ENCODE measurements around the gene TTC23.
A peak's percentile ranks its signal among the peaks of the same experiment; 100 is the strongest.

TTC23 gene

DNA sequence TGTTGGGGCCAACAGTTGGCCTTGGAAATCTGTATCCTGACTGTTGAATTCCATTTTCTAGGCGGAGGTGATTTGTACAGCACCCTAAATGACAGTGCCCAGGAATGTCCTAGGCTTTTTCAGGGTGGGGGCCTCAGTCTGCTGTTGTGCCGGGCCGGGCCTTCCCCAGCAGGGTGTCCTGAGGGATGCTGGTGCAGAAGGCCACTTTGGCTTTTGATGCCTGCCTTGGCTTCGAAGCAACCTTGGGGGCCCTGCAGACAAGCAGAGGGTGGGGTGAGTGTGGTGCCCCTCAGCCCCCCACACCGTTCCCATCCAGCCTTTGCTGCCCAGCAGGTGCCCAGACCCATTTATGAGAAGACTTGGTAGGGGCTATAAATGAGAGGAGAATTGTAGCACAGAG is 111.5 kb downstream of the TTC23 start:
- DNase-seq (ENCODE audit: low read depth) = no peak

- DNase-seq (ENCODE audit: low read depth) = no peak
These were observed 112.3 kb downstream of the TTC23 start for GRCh38 chr15:99137111-99137546.

- no peak for DNase-seq (ENCODE audit: low read depth)
These were observed 114.2 kb downstream of the TTC23 start for GRCh38 chr15:99135194-99135593.

DNA sequence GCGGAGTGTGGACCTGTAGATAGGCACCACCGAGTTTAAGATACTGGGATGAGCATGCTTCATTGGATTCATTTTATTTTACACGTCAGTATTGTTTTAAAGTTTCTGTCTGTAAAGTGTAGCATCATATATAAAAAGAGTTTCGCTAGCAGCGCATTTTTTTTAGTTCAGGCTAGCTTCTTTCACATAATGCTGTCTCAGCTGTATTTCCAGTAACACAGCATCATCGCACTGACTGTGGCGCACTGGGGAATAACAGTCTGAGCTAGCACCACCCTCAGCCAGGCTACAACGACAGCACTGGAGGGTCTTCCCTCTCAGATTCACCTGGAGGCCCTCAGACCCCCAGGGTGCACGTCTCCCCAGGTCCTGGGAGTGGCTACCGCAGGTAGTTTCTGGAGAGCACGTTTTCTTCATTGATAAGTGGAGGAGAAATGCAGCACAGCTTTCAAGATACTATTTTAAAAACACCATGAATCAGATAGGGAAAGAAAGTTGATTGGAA is 115.0 kb downstream of the TTC23 start:
- no peak for DNase-seq (ENCODE audit: low read depth)

- DNase-seq (ENCODE audit: low read depth) = no peak
These were observed 116.6 kb downstream of the TTC23 start for GRCh38 chr15:99132634-99133287.

- DNase-seq (ENCODE audit: low read depth) = no peak
These were observed 117.3 kb downstream of the TTC23 start for GRCh38 chr15:99132122-99132521.

- no peak for DNase-seq (ENCODE audit: low read depth)
These were observed 117.8 kb downstream of the TTC23 start for GRCh38 chr15:99131441-99132023.

- no peak for DNase-seq (ENCODE audit: low read depth)
These were observed 118.5 kb downstream of the TTC23 start for GRCh38 chr15:99130765-99131440.

DNA sequence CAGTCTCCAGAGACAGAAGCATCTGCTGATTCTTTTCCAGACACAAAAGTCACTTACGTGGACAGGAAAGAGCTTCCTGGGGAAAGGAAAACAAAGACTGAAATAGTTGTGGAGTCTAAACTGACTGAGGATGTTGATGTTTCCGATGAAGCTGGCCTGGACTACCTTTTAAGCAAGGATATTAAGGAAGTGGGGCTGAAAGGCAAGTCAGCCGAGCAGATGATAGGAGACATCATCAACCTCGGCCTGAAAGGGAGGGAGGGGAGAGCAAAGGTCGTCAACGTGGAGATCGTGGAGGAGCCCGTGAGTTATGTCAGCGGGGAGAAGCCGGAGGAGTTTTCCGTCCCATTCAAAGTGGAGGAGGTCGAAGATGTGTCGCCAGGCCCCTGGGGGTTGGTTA is 119.1 kb downstream of the TTC23 start:
- no peak for DNase-seq (ENCODE audit: low read depth)

DNA sequence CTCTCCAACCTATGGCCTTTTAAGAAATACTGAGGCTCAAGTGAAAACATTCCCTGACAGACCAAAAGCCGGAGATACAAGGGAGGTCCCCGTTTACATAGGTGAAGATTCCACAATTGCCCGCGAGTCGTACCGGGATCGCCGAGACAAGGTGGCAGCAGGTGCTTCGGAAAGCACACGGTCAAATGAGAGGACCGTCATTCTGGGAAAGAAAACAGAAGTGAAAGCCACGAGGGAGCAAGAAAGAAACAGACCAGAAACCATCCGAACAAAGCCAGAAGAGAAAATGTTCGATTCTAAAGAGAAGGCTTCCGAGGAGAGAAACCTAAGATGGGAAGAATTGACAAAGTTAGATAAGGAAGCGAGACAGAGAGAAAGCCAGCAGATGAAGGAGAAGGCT is 119.7 kb downstream of the TTC23 start:
- DNase-seq (ENCODE audit: low read depth) = no peak

DNA sequence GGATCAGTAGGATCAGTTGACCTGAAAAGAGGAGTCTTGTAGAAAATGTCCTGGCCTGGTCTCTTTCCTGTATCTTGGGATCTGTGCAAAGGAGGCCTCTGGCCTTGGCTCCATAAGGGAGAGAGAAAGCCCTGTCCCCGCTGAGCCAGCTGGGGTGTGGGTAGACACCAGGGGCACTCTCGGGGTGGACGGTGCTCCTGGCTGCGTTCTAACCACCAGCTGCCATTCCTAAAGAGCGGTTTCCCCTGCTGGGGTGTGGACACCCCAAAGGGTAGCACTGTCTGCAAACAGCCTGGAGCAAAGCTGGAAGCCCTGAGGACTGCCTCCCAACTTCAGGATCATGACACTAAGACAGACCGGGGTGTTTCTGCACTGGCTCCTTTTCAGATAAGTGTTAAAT is 121.0 kb downstream of the TTC23 start:
- DNase-seq (ENCODE audit: low read depth) = no peak

- DNase-seq (ENCODE audit: low read depth) = no peak
These were observed 121.6 kb downstream of the TTC23 start for GRCh38 chr15:99127773-99128172.

- no peak for DNase-seq (ENCODE audit: low read depth)
These were observed 122.5 kb downstream of the TTC23 start for GRCh38 chr15:99126930-99127329.

- no peak for DNase-seq (ENCODE audit: low read depth)
These were observed 123.2 kb downstream of the TTC23 start for GRCh38 chr15:99126131-99126588.

DNA sequence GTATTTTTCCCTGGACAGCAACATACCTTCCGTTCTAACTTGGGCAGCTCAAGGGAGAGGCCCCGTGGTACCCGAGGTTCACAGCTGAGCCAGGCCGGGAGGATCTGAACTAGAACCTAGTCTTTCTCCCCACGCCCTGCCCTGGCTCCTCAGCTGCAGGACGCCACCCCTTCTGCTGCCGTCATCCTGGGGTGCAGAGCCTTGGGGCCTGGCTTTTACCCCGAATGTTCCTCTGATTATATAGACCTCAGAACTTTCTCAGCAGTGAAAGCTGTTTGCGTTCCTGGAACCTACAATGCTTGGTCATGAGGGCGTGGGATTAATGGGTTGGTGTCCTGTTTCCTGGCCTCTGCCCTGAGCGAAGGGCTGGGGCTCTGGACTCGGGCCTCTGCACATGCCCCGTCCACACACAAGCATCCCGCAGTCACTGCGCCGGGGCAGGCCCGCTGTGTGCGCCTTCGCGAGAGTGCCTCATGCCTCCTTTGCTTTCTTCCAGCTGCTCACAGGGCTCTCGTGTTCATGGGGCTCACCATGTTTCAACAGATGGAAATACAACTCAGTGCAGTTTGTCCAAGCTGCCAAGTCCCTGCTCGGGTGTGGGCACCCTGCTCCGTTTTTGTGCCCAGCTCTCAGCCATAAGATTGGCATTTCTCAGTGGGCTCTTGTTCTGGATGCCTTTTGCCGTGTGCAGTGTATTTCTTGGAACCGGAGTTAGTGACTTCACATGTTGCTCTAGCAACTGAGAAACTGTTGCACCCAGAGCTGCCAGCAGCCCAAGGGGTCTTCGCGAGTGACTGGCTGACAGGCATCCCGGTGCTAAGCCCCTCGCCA is 124.1 kb downstream of the TTC23 start:
- DNase-seq (ENCODE audit: low read depth) = no peak

- DNase-seq (ENCODE audit: low read depth) = no peak
These were observed 124.7 kb downstream of the TTC23 start for GRCh38 chr15:99124641-99125040.

DNA sequence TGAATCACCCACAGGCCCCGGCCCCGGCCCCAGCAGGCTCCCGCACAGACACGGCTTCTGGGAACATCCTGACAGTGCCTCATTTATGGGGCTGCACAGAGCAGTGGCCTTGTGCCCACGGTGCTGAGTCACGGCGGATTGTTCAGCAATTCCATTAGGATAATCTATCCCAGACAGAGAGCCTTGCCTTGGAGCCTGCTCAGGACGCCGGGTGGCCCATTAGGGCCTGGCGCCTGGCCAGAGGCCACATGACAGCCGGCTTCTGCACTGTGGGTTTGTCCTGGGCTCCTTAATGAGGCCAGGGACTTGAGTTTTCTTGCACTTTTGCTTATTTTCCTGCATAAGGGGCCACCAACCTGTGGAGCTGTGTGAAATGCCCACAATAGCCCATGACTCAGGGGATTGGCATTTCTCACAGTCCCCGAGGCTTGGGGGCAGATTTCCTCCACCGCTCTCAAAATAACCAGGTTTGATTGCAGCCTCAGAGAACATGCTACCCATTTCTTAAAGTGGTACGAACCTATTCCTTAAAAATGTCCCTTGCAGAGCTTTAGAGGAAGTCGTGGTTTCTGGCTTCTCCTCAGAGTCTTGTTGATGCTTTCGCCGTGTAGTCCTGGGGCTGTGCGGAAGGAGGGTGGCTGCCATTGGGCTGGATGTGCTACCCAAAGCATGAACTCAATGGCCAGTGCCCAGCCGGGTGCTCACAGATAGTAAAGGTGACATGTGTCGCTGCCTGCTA is 125.5 kb downstream of the TTC23 start:
- peak; percentile 69 for DNase-seq (ENCODE audit: low read depth)

- DNase-seq (ENCODE audit: low read depth) = no peak
These were observed 126.3 kb downstream of the TTC23 start for GRCh38 chr15:99122831-99123712.

DNA sequence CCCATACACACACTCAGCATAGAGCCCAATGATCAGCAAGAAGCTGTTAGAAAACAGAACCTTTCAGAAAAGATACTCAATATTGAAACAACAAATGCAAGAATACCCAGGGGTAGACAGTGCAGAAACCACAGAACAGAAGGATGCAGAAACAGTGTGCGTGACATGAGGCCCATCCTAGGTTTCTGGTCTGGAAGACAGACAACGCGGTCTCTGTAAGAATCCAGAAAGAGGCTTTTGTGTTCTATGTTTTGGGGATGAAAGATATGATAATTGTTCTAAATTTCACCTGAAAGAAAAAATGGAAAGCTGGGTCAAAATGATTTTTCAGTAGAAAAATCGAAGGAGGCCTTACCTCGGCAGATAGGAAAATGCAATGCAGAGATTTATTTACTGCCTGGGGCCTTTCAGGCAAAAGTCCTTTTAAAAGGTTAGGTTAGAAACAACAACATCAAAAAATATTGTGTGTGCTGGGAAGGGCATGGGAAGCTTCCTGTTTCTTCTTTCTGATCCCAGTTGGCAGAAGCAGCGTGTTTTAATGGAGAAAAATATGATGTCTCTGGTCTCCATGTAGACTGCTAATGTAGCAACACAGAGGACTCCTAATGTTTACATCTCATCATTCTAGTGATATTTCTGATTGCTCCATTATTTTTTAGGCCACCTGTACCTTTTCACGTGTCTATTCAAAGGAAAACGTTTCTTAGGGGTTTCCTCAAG is 127.5 kb downstream of the TTC23 start:
- no peak for DNase-seq (ENCODE audit: low read depth)

- DNase-seq (ENCODE audit: low read depth) = no peak
These were observed 128.2 kb downstream of the TTC23 start for GRCh38 chr15:99121207-99121606.
